Measurements from ENCODE around the gene F9.

DNA sequence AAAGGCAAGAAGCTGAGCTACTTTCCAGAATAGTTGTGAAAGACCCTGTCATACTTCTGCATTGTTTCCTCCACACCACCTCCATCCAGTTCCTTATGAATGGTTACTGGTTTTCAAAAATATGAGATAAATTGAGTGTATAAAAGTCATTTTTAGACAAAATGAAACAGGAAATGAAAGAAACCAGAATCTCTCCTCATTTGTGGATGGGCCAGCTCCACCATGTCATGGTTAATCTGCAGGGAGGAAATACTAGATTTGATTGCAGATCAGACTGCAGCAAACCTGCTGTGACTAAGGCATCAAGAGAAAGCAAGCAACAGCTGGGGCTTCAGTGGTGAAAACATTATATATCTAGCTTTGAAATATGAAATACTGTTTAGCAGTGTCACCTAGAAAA lies 23.8 kb downstream of the F9 start:
- TF ChIP-seq, protein P1, sequence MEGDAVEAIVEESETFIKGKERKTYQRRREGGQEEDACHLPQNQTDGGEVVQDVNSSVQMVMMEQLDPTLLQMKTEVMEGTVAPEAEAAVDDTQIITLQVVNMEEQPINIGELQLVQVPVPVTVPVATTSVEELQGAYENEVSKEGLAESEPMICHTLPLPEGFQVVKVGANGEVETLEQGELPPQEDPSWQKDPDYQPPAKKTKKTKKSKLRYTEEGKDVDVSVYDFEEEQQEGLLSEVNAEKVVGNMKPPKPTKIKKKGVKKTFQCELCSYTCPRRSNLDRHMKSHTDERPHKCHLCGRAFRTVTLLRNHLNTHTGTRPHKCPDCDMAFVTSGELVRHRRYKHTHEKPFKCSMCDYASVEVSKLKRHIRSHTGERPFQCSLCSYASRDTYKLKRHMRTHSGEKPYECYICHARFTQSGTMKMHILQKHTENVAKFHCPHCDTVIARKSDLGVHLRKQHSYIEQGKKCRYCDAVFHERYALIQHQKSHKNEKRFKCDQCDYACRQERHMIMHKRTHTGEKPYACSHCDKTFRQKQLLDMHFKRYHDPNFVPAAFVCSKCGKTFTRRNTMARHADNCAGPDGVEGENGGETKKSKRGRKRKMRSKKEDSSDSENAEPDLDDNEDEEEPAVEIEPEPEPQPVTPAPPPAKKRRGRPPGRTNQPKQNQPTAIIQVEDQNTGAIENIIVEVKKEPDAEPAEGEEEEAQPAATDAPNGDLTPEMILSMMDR (IDR thresholded peaks at IDR 0.05): no peak
- TF ChIP-seq POLR2AphosphoS5 (IDR thresholded peaks at IDR 0.05) (no peak), EP300 (IDR thresholded peaks at IDR 0.05) (no peak), POLR2A (IDR thresholded peaks at IDR 0.05) (no peak)

Data from sigmoid colon (tissue), 4 donors.